ENCODE data around the gene CD151.

- TF ChIP-seq CTCF (IDR thresholded peaks at IDR 0.05) (no peak), FOXJ3 (CRISPR knock-in tag; IDR thresholded peaks at IDR 0.05) (no peak), TEAD4 (IDR thresholded peaks at IDR 0.05; ENCODE audit: borderline replicate concordance, insufficient read depth) (no peak), CHD2 (IDR thresholded peaks at IDR 0.05; ENCODE audit: low read length, partially characterized antibody) (no peak), ZBTB33 (IDR thresholded peaks at IDR 0.05; ENCODE audit: borderline replicate concordance, low read depth) (no peak)
Measured at GRCh38 chr11:865462-866430, 33.0 kb downstream of the CD151 start.

All from SK-N-SH (cell line).